Measurements from ENCODE around the gene SEMA3G. TPM values are rescaled to one million over a fixed set of nuclear protein-coding genes. Genes with fewer than 3 reads are reported as not detected.

The SEMA3G gene
- total RNA-seq, 3 donors from 2014 or later (not counting 1 experiment from before 2014, with no cell fraction given): 0.07 to 0.55 TPM; not detected in 1

GRCh38 chr3:52441772-52442332 lies 3.1 kb downstream of the SEMA3G start:
- ATAC-seq: no peak
- H3K4me1 Mint-ChIP-seq: peaks cover 2% of the 10 kb centered on the region in 2 donors
- no peak overlapping the region for H3K4me3 Mint-ChIP-seq
- TF ChIP-seq, protein P1, sequence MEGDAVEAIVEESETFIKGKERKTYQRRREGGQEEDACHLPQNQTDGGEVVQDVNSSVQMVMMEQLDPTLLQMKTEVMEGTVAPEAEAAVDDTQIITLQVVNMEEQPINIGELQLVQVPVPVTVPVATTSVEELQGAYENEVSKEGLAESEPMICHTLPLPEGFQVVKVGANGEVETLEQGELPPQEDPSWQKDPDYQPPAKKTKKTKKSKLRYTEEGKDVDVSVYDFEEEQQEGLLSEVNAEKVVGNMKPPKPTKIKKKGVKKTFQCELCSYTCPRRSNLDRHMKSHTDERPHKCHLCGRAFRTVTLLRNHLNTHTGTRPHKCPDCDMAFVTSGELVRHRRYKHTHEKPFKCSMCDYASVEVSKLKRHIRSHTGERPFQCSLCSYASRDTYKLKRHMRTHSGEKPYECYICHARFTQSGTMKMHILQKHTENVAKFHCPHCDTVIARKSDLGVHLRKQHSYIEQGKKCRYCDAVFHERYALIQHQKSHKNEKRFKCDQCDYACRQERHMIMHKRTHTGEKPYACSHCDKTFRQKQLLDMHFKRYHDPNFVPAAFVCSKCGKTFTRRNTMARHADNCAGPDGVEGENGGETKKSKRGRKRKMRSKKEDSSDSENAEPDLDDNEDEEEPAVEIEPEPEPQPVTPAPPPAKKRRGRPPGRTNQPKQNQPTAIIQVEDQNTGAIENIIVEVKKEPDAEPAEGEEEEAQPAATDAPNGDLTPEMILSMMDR (IDR thresholded peaks at IDR 0.05): no peak
- intact Hi-C loops (cut with micrococcal nuclease): no loop called here
- H3K4me3 ChIP-seq (ENCODE audit: low read length): no peak overlapping the region
- WGBS (ENCODE audit: insufficient coverage): 94% methylated on average over 17 of the region's 18 CpGs
- no peaks in the 10 kb centered on the region for H3K27me3 ChIP-seq (ENCODE audit: control insufficient read depth, insufficient read depth, low read length)
- H3K9me3 Mint-ChIP-seq: no peaks in the 10 kb centered on the region
- H3K27me3 Mint-ChIP-seq (ENCODE audit: low read depth in 2 of 2): no peaks in the 10 kb centered on the region
- DNase-seq: no peak
- no peaks in the 10 kb centered on the region for H3K9me3 ChIP-seq (ENCODE audit: control insufficient read depth, insufficient read depth, low read length)
- H3K27ac ChIP-seq (ENCODE audit: low read length): no peak overlapping the region
- no peaks in the 10 kb centered on the region for H3K36me3 ChIP-seq (ENCODE audit: control insufficient read depth, insufficient read depth, low read length)
- no peak overlapping the region for H3K27ac Mint-ChIP-seq
- peaks cover 9% of the 10 kb centered on the region for H3K4me1 ChIP-seq (ENCODE audit: control insufficient read depth, insufficient read depth, low read length)
- H3K36me3 Mint-ChIP-seq: no peaks in the 10 kb centered on the region

- ATAC-seq: no peak
- Mint-ChIP-seq H3K36me3 (no peaks in the 10 kb centered on the region), H3K4me3 (no peak overlapping the region), H3K9me3 (no peaks in the 10 kb centered on the region), H3K27ac (no peak overlapping the region), H3K27me3 (ENCODE audit: low read depth in 2 of 2) (no peaks in the 10 kb centered on the region), H3K4me1 (no peaks in the 10 kb centered on the region)
- Histone ChIP-seq H3K36me3 (ENCODE audit: control insufficient read depth, insufficient read depth, low read length) (no peaks in the 10 kb centered on the region), H3K27me3 (ENCODE audit: control insufficient read depth, insufficient read depth, low read length) (no peaks in the 10 kb centered on the region), H3K9me3 (ENCODE audit: control insufficient read depth, insufficient read depth, low read length) (no peaks in the 10 kb centered on the region), H3K27ac (ENCODE audit: low read length) (no peak overlapping the region), H3K4me1 (ENCODE audit: control insufficient read depth, insufficient read depth, low read length) (peaks cover 7% of the 10 kb centered on the region), H3K4me3 (ENCODE audit: low read length) (no peak overlapping the region)
- WGBS (ENCODE audit: insufficient coverage): 93% methylated on average over 22 of the region's 23 CpGs
- DNase-seq: no peak
- TF ChIP-seq, protein P1 (IDR thresholded peaks at IDR 0.05): no peak
- intact Hi-C loops (cut with micrococcal nuclease): no loop called here
These were observed 3.7 kb downstream of the SEMA3G start for GRCh38 chr3:52441091-52441771.

- no peak overlapping the region for H3K4me3 ChIP-seq (ENCODE audit: low read length)
- TF ChIP-seq, protein P1 (IDR thresholded peaks at IDR 0.05): no peak
- no peak for DNase-seq
- no peak overlapping the region for H3K27ac ChIP-seq (ENCODE audit: low read length)
- H3K36me3 ChIP-seq (ENCODE audit: control insufficient read depth, insufficient read depth, low read length): no peaks in the 10 kb centered on the region
- peaks cover 7% of the 10 kb centered on the region for H3K4me1 ChIP-seq (ENCODE audit: control insufficient read depth, insufficient read depth, low read length)
- Mint-ChIP-seq H3K36me3 (no peaks in the 10 kb centered on the region), H3K4me1 (no peaks in the 10 kb centered on the region), H3K27me3 (ENCODE audit: low read depth in 2 of 2) (no peaks in the 10 kb centered on the region), H3K27ac (no peak overlapping the region), H3K9me3 (no peaks in the 10 kb centered on the region), H3K4me3 (no peak overlapping the region)
- ATAC-seq: no peak
- no peaks in the 10 kb centered on the region for H3K9me3 ChIP-seq (ENCODE audit: control insufficient read depth, insufficient read depth, low read length)
- intact Hi-C loops (cut with micrococcal nuclease): no loop called here
- WGBS (ENCODE audit: insufficient coverage): 94% methylated on average over 14 of the region's 14 CpGs
- no peaks in the 10 kb centered on the region for H3K27me3 ChIP-seq (ENCODE audit: control insufficient read depth, insufficient read depth, low read length)
These were observed 4.2 kb downstream of the SEMA3G start for GRCh38 chr3:52440671-52441070.

DNA sequence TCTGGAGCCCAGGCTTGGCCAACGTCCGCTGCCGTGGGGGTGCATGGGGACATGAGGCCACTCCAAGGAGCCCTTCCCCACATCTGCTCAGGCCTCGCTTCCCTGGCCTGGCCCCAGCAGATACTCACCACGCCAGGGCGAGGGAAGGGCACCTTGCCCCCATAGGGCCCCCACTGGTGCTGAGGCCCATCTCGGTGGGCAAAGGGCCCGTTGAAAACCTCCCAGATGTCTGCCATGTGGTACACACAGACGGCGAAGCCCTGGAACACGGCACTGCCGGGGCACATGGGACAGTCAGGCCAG lies 4.7 kb downstream of the SEMA3G start:
- Histone ChIP-seq H3K4me3 (ENCODE audit: low read length) (no peak overlapping the region), H3K27ac (ENCODE audit: low read length) (no peak overlapping the region), H3K9me3 (ENCODE audit: control insufficient read depth, insufficient read depth, low read length) (no peaks in the 10 kb centered on the region), H3K36me3 (ENCODE audit: control insufficient read depth, insufficient read depth, low read length) (no peaks in the 10 kb centered on the region), H3K27me3 (ENCODE audit: control insufficient read depth, insufficient read depth, low read length) (no peaks in the 10 kb centered on the region), H3K4me1 (ENCODE audit: control insufficient read depth, insufficient read depth, low read length) (peaks cover 6% of the 10 kb centered on the region)
- no peak overlapping the region for H3K27ac Mint-ChIP-seq
- H3K4me1 Mint-ChIP-seq: no peaks in the 10 kb centered on the region
- TF ChIP-seq, protein P1 (IDR thresholded peaks at IDR 0.05): no peak
- intact Hi-C loops (cut with micrococcal nuclease): no loop called here
- ATAC-seq (no peak), DNase-seq (no peak)
- no peaks in the 10 kb centered on the region for H3K36me3 Mint-ChIP-seq
- WGBS (ENCODE audit: insufficient coverage): 95% methylated on average over 12 of the region's 12 CpGs
- H3K27me3 Mint-ChIP-seq (ENCODE audit: low read depth in 2 of 2): no peaks in the 10 kb centered on the region
- no peak overlapping the region for H3K4me3 Mint-ChIP-seq
- no peaks in the 10 kb centered on the region for H3K9me3 Mint-ChIP-seq
